ENCODE measurements around the gene C3AR1. TPM values are rescaled to one million over a fixed set of nuclear protein-coding genes. Genes with fewer than 3 reads are reported as not detected.
"Not testable (repeated sequence)": the region's sequence is repeated elsewhere in the genome, so short reads cannot be mapped to it uniquely, and the experiment has no call there.

C3AR1 gene
- total RNA-seq, 1 experiment from 2014 or later: not detected

DNA sequence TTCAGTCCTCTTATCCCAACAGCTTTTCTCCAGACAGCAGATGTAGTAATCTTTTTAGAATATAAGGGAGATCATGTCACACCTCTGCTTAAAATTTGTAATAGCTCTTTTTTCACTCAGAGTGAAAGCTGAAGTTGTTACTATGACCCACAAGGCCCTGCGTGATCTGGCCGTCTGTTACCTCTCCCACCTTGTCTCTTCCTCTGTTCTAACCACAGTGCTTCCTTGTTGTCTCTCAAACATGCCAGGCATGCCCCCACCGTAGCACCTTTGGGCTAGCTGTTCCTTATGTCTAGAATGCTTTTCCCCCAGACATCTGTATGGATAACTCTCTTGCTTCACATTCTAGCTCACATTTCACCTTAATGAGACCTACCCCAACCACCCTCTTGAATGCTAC lies 22.4 kb upstream of the C3AR1 start:
- no peaks in the 10 kb centered on the region for H3K4me1 ChIP-seq (ENCODE audit: control insufficient read depth, insufficient read depth, low read length)
- intact Hi-C loops (cut with micrococcal nuclease; ENCODE audit: unreplicated experiment): no loop called here
- ChIA-PET POLR2A (interaction anchor here (0.7 kb wide), 1 partner anchor 52 kb away, joined by 6 read pairs; no protein-coding TSS in a partner anchor), CTCF (no interaction called here)
- BruUV-seq (replicated peaks): no TSS peak
- no peak overlapping the region for H3K27ac ChIP-seq (ENCODE audit: low read length)
- no peaks in the 10 kb centered on the region for H3K27me3 ChIP-seq (ENCODE audit: control insufficient read depth, insufficient read depth, low read length)
- H3K9me3 ChIP-seq (ENCODE audit: control insufficient read depth, insufficient read depth, low read depth, low read length): no peaks in the 10 kb centered on the region
- DNase-seq (ENCODE audit: low read depth, low spot score) (no peak), ATAC-seq (no peak)
- H3K36me3 ChIP-seq (ENCODE audit: control insufficient read depth, insufficient read depth, low read length): peaks cover 7% of the 10 kb centered on the region
- H3K4me3 ChIP-seq (ENCODE audit: low read depth in 2 of 2, low read length in 2 of 2): no peak overlapping the region
- TF ChIP-seq SIN3A (IDR thresholded peaks at IDR 0.05; ENCODE audit: borderline replicate concordance, insufficient read depth, low read depth, low read length) (no peak), POLR2AphosphoS5 (IDR thresholded peaks at IDR 0.05; ENCODE audit: low read depth, low read length) (no peak), TCF7L2 (IDR thresholded peaks at IDR 0.05; ENCODE audit: low read depth, low read length) (no peak)
- TF ChIP-seq, protein P1, sequence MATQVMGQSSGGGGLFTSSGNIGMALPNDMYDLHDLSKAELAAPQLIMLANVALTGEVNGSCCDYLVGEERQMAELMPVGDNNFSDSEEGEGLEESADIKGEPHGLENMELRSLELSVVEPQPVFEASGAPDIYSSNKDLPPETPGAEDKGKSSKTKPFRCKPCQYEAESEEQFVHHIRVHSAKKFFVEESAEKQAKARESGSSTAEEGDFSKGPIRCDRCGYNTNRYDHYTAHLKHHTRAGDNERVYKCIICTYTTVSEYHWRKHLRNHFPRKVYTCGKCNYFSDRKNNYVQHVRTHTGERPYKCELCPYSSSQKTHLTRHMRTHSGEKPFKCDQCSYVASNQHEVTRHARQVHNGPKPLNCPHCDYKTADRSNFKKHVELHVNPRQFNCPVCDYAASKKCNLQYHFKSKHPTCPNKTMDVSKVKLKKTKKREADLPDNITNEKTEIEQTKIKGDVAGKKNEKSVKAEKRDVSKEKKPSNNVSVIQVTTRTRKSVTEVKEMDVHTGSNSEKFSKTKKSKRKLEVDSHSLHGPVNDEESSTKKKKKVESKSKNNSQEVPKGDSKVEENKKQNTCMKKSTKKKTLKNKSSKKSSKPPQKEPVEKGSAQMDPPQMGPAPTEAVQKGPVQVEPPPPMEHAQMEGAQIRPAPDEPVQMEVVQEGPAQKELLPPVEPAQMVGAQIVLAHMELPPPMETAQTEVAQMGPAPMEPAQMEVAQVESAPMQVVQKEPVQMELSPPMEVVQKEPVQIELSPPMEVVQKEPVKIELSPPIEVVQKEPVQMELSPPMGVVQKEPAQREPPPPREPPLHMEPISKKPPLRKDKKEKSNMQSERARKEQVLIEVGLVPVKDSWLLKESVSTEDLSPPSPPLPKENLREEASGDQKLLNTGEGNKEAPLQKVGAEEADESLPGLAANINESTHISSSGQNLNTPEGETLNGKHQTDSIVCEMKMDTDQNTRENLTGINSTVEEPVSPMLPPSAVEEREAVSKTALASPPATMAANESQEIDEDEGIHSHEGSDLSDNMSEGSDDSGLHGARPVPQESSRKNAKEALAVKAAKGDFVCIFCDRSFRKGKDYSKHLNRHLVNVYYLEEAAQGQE (IDR thresholded peaks at IDR 0.05; ENCODE audit: insufficient read depth in 1 of 2, low read depth in 2 of 2, low read length in 1 of 2): no peak
- in situ Hi-C loops (cut with HindIII; ENCODE audit: low pct_unique_long_range_greater_than_20kb, low sequenced_read_pairs): no loop called here

GRCh38 chr12:8087666-8088065 lies 21.5 kb upstream of the C3AR1 start:
- BruUV-seq (replicated peaks): no TSS peak
- Histone ChIP-seq H3K4me1 (ENCODE audit: control insufficient read depth, insufficient read depth, low read length) (no peaks in the 10 kb centered on the region), H3K27me3 (ENCODE audit: control insufficient read depth, insufficient read depth, low read length) (no peaks in the 10 kb centered on the region), H3K9me3 (ENCODE audit: control insufficient read depth, insufficient read depth, low read depth, low read length) (no peaks in the 10 kb centered on the region), H3K27ac (ENCODE audit: low read length) (no peak overlapping the region), H3K36me3 (ENCODE audit: control insufficient read depth, insufficient read depth, low read length) (peaks cover 2% of the 10 kb centered on the region), H3K4me3 (ENCODE audit: low read depth in 2 of 2, low read length in 2 of 2) (no peak overlapping the region)
- TF ChIP-seq TCF7L2 (IDR thresholded peaks at IDR 0.05; ENCODE audit: low read depth, low read length): no peak
- TF ChIP-seq, protein P2, sequence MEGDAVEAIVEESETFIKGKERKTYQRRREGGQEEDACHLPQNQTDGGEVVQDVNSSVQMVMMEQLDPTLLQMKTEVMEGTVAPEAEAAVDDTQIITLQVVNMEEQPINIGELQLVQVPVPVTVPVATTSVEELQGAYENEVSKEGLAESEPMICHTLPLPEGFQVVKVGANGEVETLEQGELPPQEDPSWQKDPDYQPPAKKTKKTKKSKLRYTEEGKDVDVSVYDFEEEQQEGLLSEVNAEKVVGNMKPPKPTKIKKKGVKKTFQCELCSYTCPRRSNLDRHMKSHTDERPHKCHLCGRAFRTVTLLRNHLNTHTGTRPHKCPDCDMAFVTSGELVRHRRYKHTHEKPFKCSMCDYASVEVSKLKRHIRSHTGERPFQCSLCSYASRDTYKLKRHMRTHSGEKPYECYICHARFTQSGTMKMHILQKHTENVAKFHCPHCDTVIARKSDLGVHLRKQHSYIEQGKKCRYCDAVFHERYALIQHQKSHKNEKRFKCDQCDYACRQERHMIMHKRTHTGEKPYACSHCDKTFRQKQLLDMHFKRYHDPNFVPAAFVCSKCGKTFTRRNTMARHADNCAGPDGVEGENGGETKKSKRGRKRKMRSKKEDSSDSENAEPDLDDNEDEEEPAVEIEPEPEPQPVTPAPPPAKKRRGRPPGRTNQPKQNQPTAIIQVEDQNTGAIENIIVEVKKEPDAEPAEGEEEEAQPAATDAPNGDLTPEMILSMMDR (IDR thresholded peaks at IDR 0.05): no peak
- no peak for TF ChIP-seq POLR2AphosphoS5 (IDR thresholded peaks at IDR 0.05; ENCODE audit: low read depth, low read length)
- TF ChIP-seq, protein P1 (IDR thresholded peaks at IDR 0.05; ENCODE audit: insufficient read depth in 1 of 2, low read depth in 2 of 2, low read length in 1 of 2): no peak
- TF ChIP-seq SIN3A (IDR thresholded peaks at IDR 0.05; ENCODE audit: borderline replicate concordance, insufficient read depth, low read depth, low read length): no peak
- intact Hi-C loops (cut with micrococcal nuclease; ENCODE audit: unreplicated experiment): no loop called here
- ATAC-seq (no peak), DNase-seq (ENCODE audit: low read depth, low spot score) (no peak)
- ChIA-PET POLR2A (no interaction called here), CTCF (no interaction called here)
- in situ Hi-C loops (cut with HindIII; ENCODE audit: low pct_unique_long_range_greater_than_20kb, low sequenced_read_pairs): no loop called here

DNA sequence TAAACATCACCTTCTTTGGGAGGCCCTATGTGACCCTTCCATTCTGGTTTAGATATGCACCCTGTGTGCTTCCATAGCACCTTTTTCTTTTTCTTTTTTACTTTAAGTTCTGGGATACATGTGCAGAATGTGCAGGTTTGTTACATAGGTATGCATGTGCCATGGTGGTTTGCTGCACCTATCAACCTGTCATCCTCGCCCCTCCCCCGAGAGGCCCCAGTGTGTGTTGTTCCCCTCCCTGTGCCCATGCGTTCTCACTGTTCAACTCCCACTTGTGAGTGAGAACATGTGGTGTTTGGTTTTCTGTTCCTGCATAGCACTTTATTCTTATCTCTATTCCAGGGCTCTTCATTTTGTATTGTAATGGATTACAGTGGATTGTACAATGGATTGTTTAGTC lies 18.2 kb upstream of the C3AR1 start:
- POLR2A ChIA-PET; BruUV-seq (replicated peaks); H3K4me1 ChIP-seq (ENCODE audit: control insufficient read depth, insufficient read depth, low read length): not testable (repeated sequence)

More for the DNA sequence above, 18.2 kb upstream of the C3AR1 start:
- CTCF ChIA-PET; H3K27ac ChIP-seq (ENCODE audit: low read length); intact Hi-C loops (cut with micrococcal nuclease; ENCODE audit: unreplicated experiment); in situ Hi-C loops (cut with HindIII; ENCODE audit: low pct_unique_long_range_greater_than_20kb, low sequenced_read_pairs); H3K9me3 ChIP-seq (ENCODE audit: control insufficient read depth, insufficient read depth, low read depth, low read length); H3K36me3 ChIP-seq (ENCODE audit: control insufficient read depth, insufficient read depth, low read length); H3K4me3 ChIP-seq (ENCODE audit: low read depth in 2 of 2, low read length in 2 of 2); H3K27me3 ChIP-seq (ENCODE audit: control insufficient read depth, insufficient read depth, low read length); ATAC-seq; DNase-seq (ENCODE audit: low read depth, low spot score): not testable (repeated sequence)
